GM18909 (cell line): ENCODE measurements around the gene ADD1.
"Not testable (repeated sequence)": the region's sequence is repeated elsewhere in the genome, so short reads cannot be mapped to it uniquely, and the experiment has no call there.

Source experiments
- ATAC-seq: cut with Tn5 transposase; IDR thresholded peaks from one replicate; pipeline ENCODE4 v1.9.1; 2021; ENCODE audit warnings: mild to moderate bottlenecking; ENCODE audit not compliant: unreplicated experiment, poor library complexity

Gene ADD1

DNA sequence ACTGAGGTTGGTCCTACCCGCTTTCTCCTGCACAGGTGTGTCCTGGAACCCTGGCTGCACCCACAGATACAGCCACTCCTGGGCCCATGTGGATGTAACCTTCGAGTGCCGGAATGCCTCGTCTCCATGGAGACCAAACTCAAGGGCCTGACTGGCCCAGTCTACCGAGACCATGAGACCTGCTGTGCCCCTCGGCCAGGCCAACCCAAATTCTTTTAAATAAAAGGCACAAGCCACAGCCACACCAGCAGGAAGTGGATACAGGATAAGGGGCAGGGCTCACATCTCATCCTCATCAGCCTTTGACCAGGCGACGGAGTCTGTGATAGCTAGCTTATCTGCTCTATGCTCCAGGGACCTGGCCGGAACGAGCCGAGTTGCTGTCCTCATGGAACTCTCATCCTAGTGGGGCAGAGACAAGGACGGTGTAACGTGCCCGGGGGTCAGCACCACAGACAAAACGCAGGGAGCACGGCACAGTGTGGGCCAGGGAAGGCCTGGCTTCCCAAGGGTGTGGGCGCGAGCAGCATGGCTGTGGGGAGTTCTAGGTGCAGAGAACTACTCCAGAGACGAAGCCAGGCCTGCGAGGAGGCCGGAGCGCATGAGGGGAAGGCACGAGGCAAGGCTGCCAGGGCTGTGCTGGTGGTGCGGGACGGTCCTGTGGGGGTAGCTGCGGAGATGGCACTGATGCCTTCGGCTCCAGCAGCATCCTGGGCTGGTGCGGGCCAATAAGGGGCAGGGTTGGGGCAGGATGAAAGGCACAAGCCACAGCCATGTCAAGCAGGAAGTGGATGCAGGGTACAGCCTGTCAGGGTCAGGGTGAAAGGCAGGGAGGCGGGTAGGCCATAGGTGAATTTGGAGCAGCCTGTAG, 96.9 kb downstream of the ADD1 start:
- no peak for ATAC-seq

DNA sequence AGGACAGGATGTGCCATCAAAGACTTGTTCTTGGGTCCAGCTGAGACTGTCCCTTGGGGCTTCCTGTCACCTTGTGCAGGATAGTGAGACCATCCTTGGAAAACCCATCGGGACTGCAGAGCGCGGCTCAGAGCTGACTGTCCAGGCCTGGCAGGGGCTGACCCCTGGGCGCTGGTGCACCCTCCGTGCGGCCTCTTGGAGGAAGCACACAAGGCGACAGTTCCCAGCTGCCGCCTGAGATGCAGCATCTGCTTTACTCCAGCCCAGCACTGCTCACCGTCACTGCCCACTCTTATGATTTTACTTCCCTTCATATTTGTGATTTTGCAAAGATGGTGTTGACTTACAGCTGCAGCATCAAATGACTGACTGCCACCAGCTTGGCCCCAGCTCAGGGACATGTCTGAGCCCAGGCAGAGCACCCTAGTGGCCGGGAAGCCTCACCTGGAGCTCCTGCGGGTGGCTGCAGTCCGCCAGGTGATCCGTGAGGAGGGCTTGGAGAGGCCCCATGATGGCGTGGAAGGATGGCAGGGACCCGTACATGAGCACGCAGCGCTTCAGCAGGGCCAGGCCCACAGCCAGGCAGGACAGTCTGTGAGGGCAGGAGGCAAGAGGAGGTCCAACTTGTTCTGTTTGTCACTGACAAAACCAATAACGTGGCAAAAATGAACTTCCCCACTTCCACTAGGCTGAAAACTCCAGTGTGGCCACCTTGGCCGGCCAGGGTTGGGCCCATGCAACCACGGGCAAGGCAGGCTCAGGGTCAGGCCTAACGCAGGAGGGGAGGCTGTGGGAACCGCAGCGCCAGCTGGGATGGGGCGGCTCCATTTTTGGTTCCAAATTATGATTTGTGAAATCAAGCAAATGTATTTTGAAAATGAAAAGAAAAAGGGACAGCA, 97.7 kb downstream of the ADD1 start:
- no peak for ATAC-seq

DNA sequence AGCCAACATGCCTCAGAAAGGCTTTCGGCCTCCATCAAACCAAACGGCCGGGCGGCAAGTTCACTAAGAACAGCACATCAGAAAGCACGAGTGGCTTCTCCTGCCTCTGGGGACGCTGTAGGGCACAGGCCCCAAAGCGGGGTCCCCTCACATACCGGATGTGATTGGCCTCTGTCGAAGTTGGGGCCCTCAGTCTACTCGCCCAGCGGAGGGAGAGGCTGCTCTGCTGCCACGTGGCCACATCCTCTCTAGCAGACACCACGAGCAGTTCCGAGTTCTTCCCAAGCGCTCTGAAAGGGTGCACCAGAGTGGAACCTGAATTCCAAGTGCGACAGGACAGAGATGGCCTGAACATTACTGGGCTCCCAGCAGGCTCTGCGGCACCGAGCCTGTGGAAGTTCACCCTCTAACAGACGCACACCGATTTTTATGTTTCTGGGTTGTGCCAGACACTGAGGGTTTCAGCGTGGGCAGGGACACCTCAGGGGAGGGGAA, 98.4 kb downstream of the ADD1 start:
- ATAC-seq, result no peak

DNA sequence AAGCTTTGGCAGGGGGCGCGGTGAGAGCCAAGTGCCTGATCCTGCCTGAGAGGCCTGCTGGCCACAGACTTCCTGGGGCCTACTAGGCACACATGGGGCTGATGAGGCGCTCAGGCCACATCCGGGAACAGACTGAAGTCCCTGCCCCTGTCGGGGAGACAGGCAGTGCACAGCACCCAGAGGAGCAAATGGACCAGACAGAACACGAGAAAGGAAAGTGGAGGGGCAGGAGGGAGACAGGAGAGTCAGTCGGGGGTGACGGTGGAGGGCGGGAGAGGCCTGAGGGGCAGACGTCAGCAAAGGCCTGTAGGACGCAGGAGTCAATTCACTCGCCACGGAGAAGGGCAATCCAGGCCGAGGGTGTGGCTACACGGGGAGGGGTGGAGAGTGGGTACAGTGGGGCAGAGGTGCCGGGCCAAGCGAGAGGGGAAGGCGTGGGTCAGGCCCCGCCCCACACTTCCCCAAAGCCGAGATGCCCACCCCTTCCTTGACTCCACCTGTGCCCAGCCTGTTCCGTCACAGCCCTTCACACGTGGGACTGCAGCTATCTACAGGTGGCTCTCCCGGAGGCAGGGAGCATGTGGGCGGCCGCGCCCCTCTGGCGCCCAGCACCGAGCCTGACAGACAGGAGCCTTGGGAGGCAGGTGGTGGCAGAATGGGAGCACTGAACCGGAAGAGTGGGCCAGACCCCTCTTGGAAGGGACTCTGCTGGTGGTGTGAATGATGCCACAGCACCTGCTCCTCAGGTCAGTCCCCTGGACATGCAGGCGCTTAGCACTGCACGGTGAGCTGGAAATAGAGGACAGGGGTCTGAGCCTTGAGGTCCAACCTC, 99.1 kb downstream of the ADD1 start:
- ATAC-seq, result no peak

DNA sequence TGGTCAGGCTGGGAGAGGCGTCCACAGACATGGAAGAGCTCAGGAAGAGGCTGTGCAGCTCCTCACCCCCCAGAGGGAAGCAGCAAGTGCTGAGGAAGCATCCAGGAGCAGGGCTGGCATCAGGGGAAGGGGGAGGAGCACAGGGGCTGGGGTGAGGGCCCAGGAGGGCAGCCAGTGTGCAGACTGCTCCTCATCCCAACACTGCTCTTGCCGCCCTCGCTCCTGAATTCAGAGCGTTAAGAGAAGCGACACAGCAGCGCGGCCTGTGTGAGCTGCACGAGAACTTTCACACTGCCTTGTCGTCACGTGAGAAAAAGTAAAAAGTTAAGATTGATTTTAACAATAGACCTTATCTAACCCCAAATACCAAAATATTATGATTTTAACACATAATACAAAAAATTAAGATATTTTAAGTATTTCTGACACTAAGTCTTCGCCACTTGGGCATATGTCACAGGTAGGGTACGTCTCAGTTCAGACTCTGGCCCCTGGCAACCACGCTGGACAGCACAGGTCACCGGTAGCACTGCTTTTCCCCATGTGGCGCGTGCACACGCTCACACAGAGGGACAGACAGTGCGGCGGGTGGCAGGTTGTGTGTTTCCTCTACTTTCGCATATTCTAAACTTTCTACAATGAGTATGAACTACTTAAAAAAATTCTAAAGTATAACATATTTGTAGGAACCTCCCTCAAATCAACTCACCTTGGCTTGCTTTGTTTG, 99.9 kb downstream of the ADD1 start:
- no peak for ATAC-seq

DNA sequence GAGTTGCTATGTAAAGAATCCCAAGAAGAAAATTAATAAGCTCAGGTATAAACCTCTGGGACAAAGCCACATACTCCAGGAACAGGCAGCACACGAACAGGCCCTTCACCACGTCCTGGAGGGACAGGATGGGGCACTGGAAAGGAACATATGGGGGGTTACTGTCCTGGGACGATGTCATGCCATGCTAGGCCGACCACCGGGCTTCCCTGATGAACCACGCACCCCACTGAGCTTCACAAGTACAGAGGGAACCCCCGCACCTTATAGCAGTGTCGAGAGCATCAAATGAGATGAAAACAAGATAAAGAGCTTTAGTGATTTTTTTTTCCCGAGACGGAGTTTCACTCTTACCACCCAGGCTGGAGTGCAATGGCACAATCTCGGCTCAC, 100.4 kb downstream of the ADD1 start:
- ATAC-seq, result no peak

DNA sequence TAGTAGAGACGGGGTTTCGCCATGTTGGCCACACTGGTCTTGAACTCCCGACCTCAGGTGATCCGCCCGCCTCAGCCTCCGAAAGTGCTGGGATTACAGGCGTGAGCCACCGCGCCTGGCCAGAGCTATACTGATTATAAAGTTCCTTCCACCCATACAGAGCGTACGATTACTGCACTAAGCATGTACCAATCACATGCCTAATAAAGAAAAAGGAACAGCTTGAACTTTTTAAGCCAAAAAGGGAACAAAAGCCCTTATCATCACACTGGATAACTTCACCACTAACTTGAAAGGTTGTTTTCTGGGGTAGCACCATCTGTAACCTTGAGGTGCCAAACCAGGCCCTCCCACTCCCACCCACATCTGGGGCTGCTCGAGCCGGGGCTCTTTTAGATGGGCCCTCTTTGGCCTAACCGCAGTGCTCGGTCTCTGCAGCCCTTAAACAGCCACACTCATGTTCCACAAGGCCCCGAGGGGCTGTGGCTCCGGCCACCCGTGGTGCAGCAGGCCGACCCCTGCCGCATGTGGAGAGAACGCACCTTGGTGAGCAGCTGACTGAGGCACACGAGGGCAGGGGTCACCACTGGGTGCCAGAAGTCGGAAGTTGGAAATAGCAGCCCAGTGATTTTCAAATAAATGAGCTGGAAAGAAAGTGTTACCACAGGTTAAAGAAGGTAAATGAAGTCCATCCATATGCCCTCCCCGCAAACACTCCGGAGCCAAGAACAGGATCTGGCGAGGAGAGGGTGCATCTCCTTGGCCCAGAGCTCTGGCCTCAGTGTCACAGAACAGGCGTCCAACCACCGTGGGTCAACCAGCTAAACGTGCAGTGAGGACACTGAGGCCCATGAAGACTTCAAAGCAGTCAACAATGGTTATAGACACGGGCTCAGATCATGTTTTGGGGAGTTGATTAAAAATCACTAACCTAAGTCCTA, 101.2 kb downstream of the ADD1 start:
- no peak for ATAC-seq

DNA sequence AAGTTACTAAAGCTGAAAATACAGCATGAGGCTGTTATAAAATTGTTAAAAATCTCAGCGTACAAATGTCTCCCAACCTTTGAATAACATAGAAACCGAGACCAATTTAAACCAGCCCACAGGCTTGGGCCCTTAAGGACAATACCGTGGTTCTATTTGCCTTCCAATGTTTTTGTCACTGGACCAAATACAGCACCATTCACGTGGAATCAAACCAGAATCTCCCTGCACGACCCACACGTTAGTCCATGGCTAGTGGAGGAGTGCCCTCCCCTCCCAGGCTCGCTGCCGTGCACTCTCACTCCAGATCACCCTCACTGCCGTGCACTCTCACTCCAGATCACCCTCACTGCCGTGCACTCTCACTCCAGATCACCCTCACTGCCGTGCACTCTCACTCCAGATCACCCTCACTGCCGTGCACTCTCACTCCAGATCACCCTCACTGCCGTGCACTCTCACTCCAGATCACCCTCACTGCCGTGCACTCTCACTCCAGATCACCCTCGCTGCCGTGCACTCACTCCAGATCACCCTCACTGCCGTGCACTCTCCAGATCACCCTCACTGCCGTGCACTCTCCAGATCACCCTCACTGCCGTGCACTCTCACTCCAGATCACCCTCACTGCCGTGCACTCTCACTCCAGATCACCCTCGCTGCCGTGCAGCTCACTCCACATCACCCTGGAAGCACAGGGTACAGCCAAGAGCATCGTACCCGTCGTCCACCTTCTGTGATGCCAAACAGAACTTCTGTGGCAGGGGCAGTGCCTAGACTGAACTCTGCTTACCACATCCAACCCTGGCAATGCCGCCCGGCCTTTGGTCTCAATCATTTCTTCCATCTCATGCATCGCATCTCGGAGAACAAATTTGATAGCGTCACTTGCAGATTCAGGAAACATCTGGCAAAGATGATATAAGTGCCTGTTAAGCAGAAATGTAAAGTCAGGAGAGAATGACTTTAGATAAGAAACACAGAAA, 102.3 kb downstream of the ADD1 start:
- ATAC-seq, result not testable (repeated sequence)

DNA sequence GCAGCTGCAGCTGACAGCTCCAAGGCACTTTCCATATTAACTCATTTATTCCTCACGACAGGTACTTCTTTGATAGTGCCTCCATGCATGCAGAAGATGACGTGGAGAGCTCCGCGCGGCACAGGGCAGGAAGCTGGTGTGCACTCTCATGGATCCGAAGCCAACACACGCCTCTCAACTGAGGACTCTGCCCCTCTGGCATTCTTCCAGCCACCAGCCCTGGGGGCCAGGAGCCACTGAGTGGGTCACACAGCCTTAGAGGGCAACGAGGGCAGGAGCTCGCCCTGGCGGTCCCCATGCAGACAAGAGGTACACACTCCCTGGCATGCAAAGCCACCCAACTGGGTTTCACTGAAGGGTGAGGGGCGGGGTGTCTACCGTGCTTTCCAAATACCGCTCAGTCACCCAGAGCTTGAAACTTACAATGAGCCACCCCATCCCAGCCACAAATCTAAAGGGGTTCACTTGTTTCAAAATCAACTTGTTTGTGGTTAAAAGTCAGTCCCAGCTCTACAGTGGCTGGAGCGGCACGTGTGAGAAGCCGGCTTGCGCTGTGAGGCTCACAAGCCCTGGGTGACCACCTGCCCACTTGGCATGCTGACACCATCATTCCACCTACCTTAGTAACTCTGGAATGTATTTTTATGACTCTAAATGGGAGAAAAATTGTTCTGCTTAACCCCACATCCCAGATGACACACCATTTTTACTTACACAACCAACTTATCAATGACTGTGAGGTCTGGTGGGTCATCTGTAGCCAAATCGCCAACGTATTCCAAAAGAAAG, 103.4 kb downstream of the ADD1 start:
- no peak for ATAC-seq

DNA sequence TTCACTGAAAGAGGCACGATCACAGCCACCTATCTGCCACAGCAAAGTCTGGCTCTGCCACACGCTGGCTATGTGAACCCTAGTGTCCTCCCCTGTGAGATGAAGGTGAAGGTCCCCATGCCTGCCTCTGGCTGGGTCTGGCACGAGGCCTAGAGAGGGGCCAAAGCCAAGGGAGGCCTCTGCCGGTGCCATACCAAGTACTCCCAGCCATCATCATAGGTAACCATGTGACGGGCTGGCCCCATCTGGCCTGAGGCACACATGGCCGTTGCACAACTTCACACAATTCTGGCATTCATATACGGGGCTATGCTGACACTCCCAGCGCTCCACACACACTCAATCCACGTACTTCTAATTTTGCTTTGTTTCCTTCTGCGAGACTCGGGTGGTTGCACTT, 104.3 kb downstream of the ADD1 start:
- ATAC-seq, result no peak

DNA sequence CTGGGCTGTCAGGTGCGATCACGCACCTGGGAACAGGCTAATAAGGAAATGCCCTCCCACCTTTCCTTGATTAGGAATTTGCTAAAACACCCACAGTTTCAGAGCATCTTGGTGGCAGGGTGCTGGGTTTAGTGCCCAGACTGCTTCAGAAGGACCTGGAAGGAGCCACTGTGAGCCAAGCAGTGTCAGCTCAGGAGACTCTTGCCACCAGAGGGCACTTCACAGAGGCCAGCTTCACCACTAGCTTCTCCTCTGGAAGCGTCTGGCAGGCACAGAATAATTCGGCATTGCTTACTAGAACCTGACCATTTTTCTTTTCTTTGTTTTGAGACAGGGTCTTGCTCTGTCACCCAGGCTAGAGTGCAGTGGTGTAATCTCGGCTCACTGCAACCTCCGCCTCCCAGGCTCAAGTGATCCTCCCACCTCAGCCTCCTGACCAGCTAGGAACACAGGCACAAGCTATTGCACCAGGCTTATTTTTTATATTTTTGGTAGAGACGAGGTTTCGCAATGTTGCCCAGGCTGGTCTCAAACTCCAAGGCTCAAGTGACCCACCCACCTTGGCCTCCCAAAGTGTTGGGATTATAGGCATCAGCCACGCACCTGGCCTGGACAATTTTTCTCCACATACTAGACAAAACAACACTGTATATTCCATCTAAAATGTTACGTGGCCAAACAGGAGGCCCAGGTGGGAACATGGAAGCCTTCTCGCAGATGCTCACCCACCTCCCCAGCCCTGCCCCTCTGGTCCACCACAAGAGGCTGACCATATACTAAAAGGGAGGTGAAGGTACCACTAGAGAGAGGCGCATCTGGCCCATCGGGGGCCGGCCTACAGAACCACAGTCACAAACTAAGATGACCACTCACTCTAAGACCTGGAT, 105.5 kb downstream of the ADD1 start:
- ATAC-seq, result no peak

DNA sequence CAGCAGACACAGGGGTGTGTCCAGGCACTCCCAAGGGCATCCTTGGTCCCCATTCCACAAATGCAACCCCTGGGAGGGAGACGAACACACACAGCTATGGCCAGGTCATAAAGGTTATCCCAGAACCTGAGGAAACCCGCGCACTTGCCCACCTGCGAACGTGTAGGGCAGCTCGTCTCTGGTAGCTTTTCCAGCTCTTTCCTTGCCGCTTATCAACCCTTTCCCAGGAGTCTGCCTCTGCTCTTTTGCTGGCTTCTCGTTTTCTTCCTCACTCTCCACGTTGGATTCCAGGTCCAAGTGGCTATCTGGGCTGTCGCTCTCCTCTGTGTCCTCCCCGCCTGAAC, 106.1 kb downstream of the ADD1 start:
- no peak for ATAC-seq

DNA sequence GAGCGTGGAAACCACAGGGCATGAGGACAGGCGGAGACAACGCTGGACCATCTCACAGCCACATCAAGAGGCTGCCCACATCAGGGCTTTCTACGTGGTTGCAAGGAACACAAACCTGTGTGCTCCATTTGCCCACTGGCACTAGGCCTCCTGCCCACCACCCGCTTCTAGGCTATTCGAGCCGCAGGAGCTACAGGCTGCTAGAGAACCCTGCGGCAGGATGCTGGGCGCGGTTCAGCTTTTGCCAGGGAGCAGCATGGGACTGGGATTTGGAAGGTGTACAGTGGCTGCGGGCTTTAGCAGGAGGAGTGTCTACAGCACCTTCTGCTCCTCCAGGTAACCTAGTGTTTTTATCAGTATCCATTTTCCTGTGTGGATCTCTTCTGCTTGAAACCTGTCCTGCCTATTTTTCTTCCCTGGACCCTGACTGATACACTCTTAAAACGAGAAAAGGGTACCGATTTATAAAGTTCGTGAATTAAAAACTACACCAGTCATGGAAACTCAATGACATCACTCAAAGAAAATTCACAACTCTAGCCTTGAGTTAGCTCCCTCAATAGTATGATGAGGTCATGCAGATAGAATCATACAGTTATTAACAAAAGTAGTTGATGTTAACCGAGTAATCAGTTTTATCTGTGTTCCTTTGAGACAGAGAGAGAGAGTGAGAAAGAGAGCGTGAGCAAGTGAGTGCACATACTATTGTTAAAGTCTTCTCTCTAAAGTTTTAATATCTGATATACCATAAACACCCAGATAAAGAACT, 106.8 kb downstream of the ADD1 start:
- ATAC-seq, result no peak

DNA sequence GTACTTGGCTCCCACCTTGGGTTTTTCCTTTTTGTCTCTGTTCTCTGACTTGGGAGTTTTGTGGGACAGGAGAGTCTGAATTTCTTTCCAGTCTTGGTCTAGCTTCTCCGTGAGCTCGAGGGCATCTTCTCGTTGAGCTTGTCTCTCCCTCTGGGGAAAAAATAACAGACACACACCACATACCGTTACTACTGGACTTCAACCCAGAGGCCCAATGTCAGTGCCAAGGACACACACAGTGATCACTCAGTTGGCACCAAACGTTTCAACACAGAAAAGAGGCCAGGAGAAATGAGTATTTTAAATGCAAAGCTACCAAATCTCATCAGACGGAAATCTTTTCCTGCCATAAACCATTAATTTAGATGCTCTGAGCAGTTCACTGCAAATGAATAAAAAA, 109.9 kb downstream of the ADD1 start:
- ATAC-seq, result no peak
